HCT116 (cell line): ENCODE results near the gene KIF5A. TPM values are rescaled to one million over a fixed set of nuclear protein-coding genes. Genes with fewer than 3 reads are reported as not detected.

Source experiments
- ATAC-seq: fragments of 200-7000 bp; cut with Tn5 transposase; 2 replicates; pipeline ENCODE4 v1.9.1; 2020; ENCODE audit warnings: mild to moderate bottlenecking, moderate library complexity
- BruUV-seq: library from RNA; stranded (reverse); fragments of 400-500 nt; replicated peaks from 2 replicates; lab custom pipeline; 2021; lab: Mats Ljungman, UMichigan
- CTCF ChIA-PET: fragments of 300-600 bp; sonication (Branson Sonifier 250); formaldehyde crosslinking; loops from one replicate; lab custom pipeline; 2021; ENCODE audit warnings: antibody characterized with exemption; lab: Charles Lee
- POLR2A ChIA-PET: fragments of 300-600, 350-600 bp; sonication (Branson Sonifier 250); formaldehyde crosslinking; loops from one replicate; lab custom pipeline; 2021; ENCODE audit warnings: antibody characterized with exemption; lab: Charles Lee
- RAD21 ChIA-PET, 2 experiments: fragments of 300-600 bp; sonication (Branson Sonifier 250); formaldehyde crosslinking; loops; one replicate each; lab custom pipeline; 2023; ENCODE audit warnings: low total read pairs in 2 of 2; ENCODE audit not compliant: uncharacterized antibody in 2 of 2, unreplicated experiment in 2 of 2, low non-redundant PET in 1 of 2; lab: Charles Lee
- DNase-seq: peaks from one replicate; pipeline ENCODE4 v3.0.0-alpha.2; 2010; ENCODE audit warnings: low read depth, low spot score
- H2AFZ ChIP-seq: fragments of 200-600 bp; shearing (Covaris generic), sonication (generic); 2 replicates; pipeline ENCODE4 v1.6.1; 2017; ENCODE audit warnings: low read depth, mixed run types, mixed read lengths, antibody characterized with exemption, low read length; ENCODE audit not compliant: poor library complexity, severe bottlenecking
- H3K27ac ChIP-seq: 2 replicates; pipeline ENCODE4 v1.5.1; 2012; ENCODE audit warnings: low read depth, low read length
- H3K27me3 ChIP-seq: fragments of 200-600 bp; sonication (generic); 2 replicates; pipeline ENCODE4 v1.6.1; 2016; ENCODE audit warnings: mixed run types, low read length, mixed read lengths; ENCODE audit not compliant: insufficient read depth
- H3K36me3 ChIP-seq, 2 experiments: fragments of 200-500 bp in 1 of 2; fragments of 200-600 bp in 1 of 2; sonication (Bioruptor generic) in 1 of 2; sonication (generic) in 1 of 2; 2 replicates each; pipeline versions ENCODE4 v1.5.1 to v1.6.1; 2014 to 2016; ENCODE audit warnings: low read length in 2 of 2, inconsistent platforms in 1 of 2, mixed read lengths in 1 of 2, mixed run types in 1 of 2; ENCODE audit not compliant: insufficient read depth in 2 of 2, control insufficient read depth in 1 of 2
- H3K4me1 ChIP-seq, 2 experiments: fragments of 200-600 bp in 1 of 2; sonication (generic) in 1 of 2; 2 replicates each; pipeline versions ENCODE4 v1.5.1 to v1.6.1; 2012 to 2017; ENCODE audit warnings: low read length in 2 of 2, inconsistent platforms in 1 of 2, mild to moderate bottlenecking in 1 of 2, mixed read lengths in 1 of 2, mixed run types in 1 of 2, moderate library complexity in 1 of 2; ENCODE audit not compliant: insufficient read depth in 2 of 2, control insufficient read depth in 1 of 2
- H3K4me2 ChIP-seq: fragments of 200-600 bp; sonication (generic); 2 replicates; pipeline ENCODE4 v1.6.1; 2017; ENCODE audit warnings: mixed run types, low read length, mixed read lengths
- H3K4me3 ChIP-seq, 2 experiments: fragments of 200-600 bp in 1 of 2; sonication (generic) in 1 of 2; replicated peaks in 1 of 2; 2 replicates each; pipeline ENCODE4 v1.5.1; 2011 to 2016; ENCODE audit warnings: low read length in 2 of 2, control low read depth in 1 of 2, low read depth in 1 of 2, mild to moderate bottlenecking in 1 of 2, mixed read lengths in 1 of 2, mixed run types in 1 of 2
- H3K79me2 ChIP-seq: fragments of 200-600 bp; sonication (generic); 2 replicates; pipeline ENCODE4 v1.6.1; 2017; ENCODE audit warnings: mild to moderate bottlenecking, mixed run types, low read length, moderate library complexity, mixed read lengths; ENCODE audit not compliant: insufficient read depth
- H3K9ac ChIP-seq: fragments of 200-600 bp; sonication (generic); 2 replicates; pipeline ENCODE4 v1.6.1; 2016; ENCODE audit warnings: low read length, mixed read lengths
- H3K9me2 ChIP-seq: fragments of 200-600 bp; sonication (generic), shearing (Covaris generic); 2 replicates; pipeline ENCODE4 v1.6.1; 2017; ENCODE audit warnings: mixed run types, mild to moderate bottlenecking, moderate library complexity; ENCODE audit not compliant: insufficient read depth
- H3K9me3 ChIP-seq, 2 experiments: fragments of 200-500 bp in 1 of 2; fragments of 200-600 bp in 1 of 2; sonication (Bioruptor generic) in 1 of 2; sonication (generic) in 1 of 2; 2 replicates each; pipeline ENCODE4 v1.6.1; 2014 to 2017; ENCODE audit warnings: low read length in 2 of 2, mixed read lengths in 2 of 2, inconsistent platforms in 1 of 2, low read depth in 1 of 2, mild to moderate bottlenecking in 1 of 2, mixed run types in 1 of 2, moderate library complexity in 1 of 2; ENCODE audit not compliant: control insufficient read depth in 1 of 2, insufficient read depth in 1 of 2
- H4K20me1 ChIP-seq: fragments of 200-600 bp; sonication (generic), shearing (Covaris generic); 2 replicates; pipeline ENCODE4 v1.6.1; 2017; ENCODE audit warnings: mixed run types, mild to moderate bottlenecking, moderate library complexity; ENCODE audit not compliant: insufficient read depth
- CEBPB ChIP-seq: IDR thresholded peaks from 2 replicates; pipeline ENCODE4 v1.6.1; 2012; ENCODE audit warnings: low read depth
- EGR1 ChIP-seq: IDR thresholded peaks from 2 replicates; pipeline ENCODE4 v1.6.1; 2012; ENCODE audit warnings: low read depth
- EZH2 ChIP-seq: fragments of 200-600 bp; sonication (generic); IDR thresholded peaks from 2 replicates; pipeline ENCODE4 v1.6.1; 2017; ENCODE audit warnings: antibody characterized with exemption, mixed run types
- EZH2phosphoT487 ChIP-seq: fragments of 200-600 bp; IDR thresholded peaks from 2 replicates; pipeline ENCODE4 v1.6.1; 2018; ENCODE audit warnings: antibody characterized with exemption, borderline replicate concordance
- RAD21 ChIP-seq: IDR thresholded peaks from 2 replicates; pipeline ENCODE4 v1.6.1; 2012; ENCODE audit warnings: low read depth, mild to moderate bottlenecking
- SP1 ChIP-seq: IDR thresholded peaks from 2 replicates; pipeline ENCODE4 v1.6.1; 2012; ENCODE audit warnings: low read depth
- TCF7L2 ChIP-seq: IDR thresholded peaks from 2 replicates; pipeline ENCODE4 v1.7.0; 2011; ENCODE audit warnings: borderline replicate concordance, inconsistent platforms; ENCODE audit not compliant: insufficient read depth, insufficient read length; ENCODE audit errors: extremely low read depth
- ZFX ChIP-seq: fragments of 450-650 bp; IDR thresholded peaks from 2 replicates; pipeline ENCODE4 v1.6.1; 2017
- intact Hi-C: fragments of 100-400 bp; cut with micrococcal nuclease; formaldehyde crosslinking; loops from 2 replicates; pipeline ENCODE4 v1.10.0; 2022
- total RNA-seq: library from RNA; stranded (reverse); gene quantifications from one replicate; pipeline ENCODE4 v1.2.1, GENCODE V29; 2021; ENCODE audit not compliant: unreplicated experiment
- TF ChIP-seq, protein P1 (sequence below): IDR thresholded peaks from 2 replicates; pipeline ENCODE4 v1.6.1; 2011; ENCODE audit warnings: mild to moderate bottlenecking, low read length, moderate library complexity; ENCODE audit not compliant: insufficient replicate concordance; ENCODE audit errors: extremely low read depth
- TF ChIP-seq, protein P2 (sequence below): IDR thresholded peaks from 2 replicates; pipeline ENCODE4 v1.6.1; 2012

Gene KIF5A
- total RNA-seq, 1 experiment from 2014 or later: 5.2 TPM

DNA sequence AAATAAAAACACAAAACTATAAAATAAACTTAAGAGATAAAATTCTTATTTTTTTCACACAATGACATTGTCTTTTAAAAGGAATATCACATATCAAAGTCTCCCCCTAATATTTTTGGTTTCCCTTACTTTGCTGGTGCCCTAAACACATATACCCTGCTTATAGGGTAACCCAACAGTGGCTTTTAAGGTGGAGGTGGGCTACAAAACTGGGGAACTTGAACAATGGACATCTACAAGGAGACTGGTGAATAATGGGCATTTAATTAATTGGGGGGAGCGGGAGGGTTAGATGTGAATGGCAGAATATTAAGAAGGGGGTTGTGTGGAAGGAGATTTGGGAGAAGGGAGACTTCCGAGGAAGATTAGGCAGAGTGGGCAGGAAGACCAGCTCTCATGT is 73.5 kb downstream of the KIF5A start:
- DNase-seq (no peak), ATAC-seq (no peak)
- POLR2A ChIA-PET: no interaction called here
- intact Hi-C loops: no loop called here
- H3K9me3 ChIP-seq: no peaks in the 10 kb centered on the region
- TF ChIP-seq TCF7L2 (no peak), CEBPB (no peak), RAD21 (no peak), EZH2 (no peak), EGR1 (no peak), ZFX (no peak)
- no TSS peak for BruUV-seq
- H3K27ac ChIP-seq: no peak overlapping the region
- no peaks in the 10 kb centered on the region for H4K20me1 ChIP-seq
- H3K36me3 ChIP-seq: peaks cover 0 to 9% of the 10 kb centered on the region in 2 experiments; a peak in 2 of 4 replicates
- no peak overlapping the region for H3K4me3 ChIP-seq
- H3K4me2 ChIP-seq: no peak overlapping the region
- no peaks in the 10 kb centered on the region for H3K9me2 ChIP-seq
- CTCF ChIA-PET: no interaction called here
- H3K27me3 ChIP-seq: peaks cover 4% of the 10 kb centered on the region; the same call in 1 of the 2 replicates
- no peaks in the 10 kb centered on the region for H3K79me2 ChIP-seq
- no peaks in the 10 kb centered on the region for H3K4me1 ChIP-seq
- RAD21 ChIA-PET: no interaction called here
- H3K9ac ChIP-seq: no peak overlapping the region
- no peak overlapping the region for H2AFZ ChIP-seq

DNA sequence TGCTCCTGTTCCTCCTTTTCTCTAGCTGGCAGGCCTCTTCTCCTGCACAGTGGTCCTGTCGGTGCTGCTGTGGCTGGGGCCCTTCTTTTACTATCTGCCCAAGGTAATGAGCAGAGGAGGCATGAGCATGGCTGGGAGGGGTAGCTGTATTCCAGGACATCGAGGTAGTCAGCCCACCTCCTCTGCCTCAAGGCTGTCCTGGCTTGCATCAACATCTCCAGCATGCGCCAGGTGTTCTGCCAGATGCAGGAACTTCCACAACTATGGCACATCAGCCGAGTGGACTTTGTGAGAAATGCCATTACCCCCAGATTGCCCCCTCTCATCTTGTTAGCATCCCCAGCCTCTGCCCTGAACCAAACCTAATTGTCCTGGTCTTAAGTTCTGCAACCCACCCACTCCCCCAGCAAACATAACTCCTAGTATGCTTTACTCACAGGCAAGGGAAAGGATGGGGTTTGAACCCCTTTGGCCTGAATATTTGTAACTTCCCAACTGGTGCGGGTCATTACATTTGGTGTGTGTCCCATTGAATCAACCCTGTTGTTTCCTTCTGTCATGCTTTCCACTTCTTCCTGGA is 74.1 kb downstream of the KIF5A start:
- H3K4me3 ChIP-seq: no peak overlapping the region
- no peaks in the 10 kb centered on the region for H3K9me2 ChIP-seq
- H3K9ac ChIP-seq: no peak overlapping the region
- CTCF ChIA-PET: no interaction called here
- RAD21 ChIA-PET: no interaction called here
- peaks cover 4% of the 10 kb centered on the region; the same call in 1 of the 2 replicates for H3K27me3 ChIP-seq
- ATAC-seq (no peak), DNase-seq (no peak)
- no peak overlapping the region for H2AFZ ChIP-seq
- intact Hi-C loops: no loop called here
- POLR2A ChIA-PET: no interaction called here
- no peaks in the 10 kb centered on the region for H3K4me1 ChIP-seq
- H3K36me3 ChIP-seq: peaks cover 0 to 14% of the 10 kb centered on the region in 2 experiments; a peak in 2 of 4 replicates
- H4K20me1 ChIP-seq: no peaks in the 10 kb centered on the region
- H3K4me2 ChIP-seq: no peak overlapping the region
- no peaks in the 10 kb centered on the region for H3K79me2 ChIP-seq
- BruUV-seq: no TSS peak
- TF ChIP-seq, protein P1, sequence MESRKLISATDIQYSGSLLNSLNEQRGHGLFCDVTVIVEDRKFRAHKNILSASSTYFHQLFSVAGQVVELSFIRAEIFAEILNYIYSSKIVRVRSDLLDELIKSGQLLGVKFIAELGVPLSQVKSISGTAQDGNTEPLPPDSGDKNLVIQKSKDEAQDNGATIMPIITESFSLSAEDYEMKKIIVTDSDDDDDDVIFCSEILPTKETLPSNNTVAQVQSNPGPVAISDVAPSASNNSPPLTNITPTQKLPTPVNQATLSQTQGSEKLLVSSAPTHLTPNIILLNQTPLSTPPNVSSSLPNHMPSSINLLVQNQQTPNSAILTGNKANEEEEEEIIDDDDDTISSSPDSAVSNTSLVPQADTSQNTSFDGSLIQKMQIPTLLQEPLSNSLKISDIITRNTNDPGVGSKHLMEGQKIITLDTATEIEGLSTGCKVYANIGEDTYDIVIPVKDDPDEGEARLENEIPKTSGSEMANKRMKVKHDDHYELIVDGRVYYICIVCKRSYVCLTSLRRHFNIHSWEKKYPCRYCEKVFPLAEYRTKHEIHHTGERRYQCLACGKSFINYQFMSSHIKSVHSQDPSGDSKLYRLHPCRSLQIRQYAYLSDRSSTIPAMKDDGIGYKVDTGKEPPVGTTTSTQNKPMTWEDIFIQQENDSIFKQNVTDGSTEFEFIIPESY: no peak
- no peak for TF ChIP-seq CEBPB
- TF ChIP-seq EZH2phosphoT487: no peak
- TF ChIP-seq, protein P2, sequence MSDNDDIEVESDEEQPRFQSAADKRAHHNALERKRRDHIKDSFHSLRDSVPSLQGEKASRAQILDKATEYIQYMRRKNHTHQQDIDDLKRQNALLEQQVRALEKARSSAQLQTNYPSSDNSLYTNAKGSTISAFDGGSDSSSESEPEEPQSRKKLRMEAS: no peak
- TF ChIP-seq SP1: no peak
- no peak overlapping the region for H3K27ac ChIP-seq
- no peaks in the 10 kb centered on the region for H3K9me3 ChIP-seq
